HG03565 (cell line): ENCODE results near the gene ZCCHC8.
"Not testable (repeated sequence)": the region's sequence is repeated elsewhere in the genome, so short reads cannot be mapped to it uniquely, and the experiment has no call there.

Experiments used
- ATAC-seq: cut with Tn5 transposase; IDR thresholded peaks from one replicate; pipeline ENCODE4 v1.9.1; 2021; ENCODE audit warnings: mild to moderate bottlenecking, moderate library complexity; ENCODE audit not compliant: unreplicated experiment

The ZCCHC8 gene

GRCh38 chr12:122513028-122513427, 12.3 kb upstream of the ZCCHC8 start:
- ATAC-seq = not testable (repeated sequence)

GRCh38 chr12:122508163-122508562, 7.4 kb upstream of the ZCCHC8 start:
- ATAC-seq = no peak

GRCh38 chr12:122506393-122506938, 5.7 kb upstream of the ZCCHC8 start:
- no peak for ATAC-seq

GRCh38 chr12:122505419-122506051, 4.8 kb upstream of the ZCCHC8 start:
- no peak for ATAC-seq

GRCh38 chr12:122503783-122504590, 3.3 kb upstream of the ZCCHC8 start:
- no peak for ATAC-seq

GRCh38 chr12:122503147-122503751, 2.5 kb upstream of the ZCCHC8 start:
- no peak for ATAC-seq

GRCh38 chr12:122501489-122501989, 807 bp upstream of the ZCCHC8 start:
- ATAC-seq = no peak

- peak; percentile 4 for ATAC-seq
Observed at GRCh38 chr12:122499991-122500684, 594 bp downstream of the ZCCHC8 start.

- no peak for ATAC-seq
Observed at GRCh38 chr12:122495258-122495657, 5.5 kb downstream of the ZCCHC8 start.

- ATAC-seq = not testable (repeated sequence)
Observed at GRCh38 chr12:122493222-122493621, 7.5 kb downstream of the ZCCHC8 start.

- no peak for ATAC-seq
Observed at GRCh38 chr12:122491991-122492390, 8.7 kb downstream of the ZCCHC8 start.

- no peak for ATAC-seq
Observed at GRCh38 chr12:122489038-122489437, 11.7 kb downstream of the ZCCHC8 start.

GRCh38 chr12:122487807-122488206, 12.9 kb downstream of the ZCCHC8 start:
- ATAC-seq = not testable (repeated sequence)

GRCh38 chr12:122486805-122487426, 13.8 kb downstream of the ZCCHC8 start:
- ATAC-seq = no peak

- ATAC-seq = not testable (repeated sequence)
Observed at GRCh38 chr12:122486360-122486759, 14.4 kb downstream of the ZCCHC8 start.

- not testable (repeated sequence) for ATAC-seq
Observed at GRCh38 chr12:122484385-122484784, 16.3 kb downstream of the ZCCHC8 start.

GRCh38 chr12:122483969-122484368, 16.8 kb downstream of the ZCCHC8 start:
- ATAC-seq = no peak

- no peak for ATAC-seq
Observed at GRCh38 chr12:122481861-122482260, 18.9 kb downstream of the ZCCHC8 start.

GRCh38 chr12:122480753-122481152, 20.0 kb downstream of the ZCCHC8 start:
- ATAC-seq = no peak

- no peak for ATAC-seq
Observed at GRCh38 chr12:122474324-122474716, 26.4 kb downstream of the ZCCHC8 start.
